IMR-90 (cell line): Measurements from ENCODE around the gene ACSL1.

ENCODE experiments used
- CTCF ChIP-seq: conservative IDR thresholded peaks from 2 replicates; pipeline ENCODE4 v1.5.1; 2012; ENCODE audit warnings: mild to moderate bottlenecking, low read depth, low read length, improper control_type of control experiment
- POLR2A ChIP-seq: IDR thresholded peaks from 2 replicates; pipeline ENCODE4 v1.6.1; 2012; ENCODE audit warnings: mild to moderate bottlenecking, low read depth, low read length
- SMC3 ChIP-seq: fragments of 150-350 bp; IDR thresholded peaks from 2 replicates; pipeline ENCODE4 v1.6.1; 2016; ENCODE audit warnings: low read depth, mild to moderate bottlenecking, antibody characterized with exemption, low read length, moderate library complexity

GRCh38 chr4:184752496-184753275, 73.1 kb downstream of the ACSL1 start:
- TF ChIP-seq POLR2A: no peak
- no peak for TF ChIP-seq CTCF
- TF ChIP-seq SMC3: no peak
